Dermis blood vessel endothelial cell (primary cell): Measurements from ENCODE around the gene SYVN1. TPM values are rescaled to one million over a fixed set of nuclear protein-coding genes. Genes with fewer than 3 reads are reported as not detected.
"Not testable (repeated sequence)": the region's sequence is repeated elsewhere in the genome, so short reads cannot be mapped to it uniquely, and the experiment has no call there.

ENCODE experiments used
- DNase-seq: peaks from one replicate; pipeline ENCODE4 v3.0.0; 2010
- total RNA-seq: library from RNA; depleted of rRNA; stranded (reverse); fragments of >200 nt; gene quantifications from 2 replicates; pipeline ENCODE4 v1.2.3, GENCODE V29; 2014

Gene SYVN1
- total RNA-seq, 1 donor from 2014 or later, result 19.2 TPM

- DNase-seq, result peak; percentile 80
These were observed 16.4 kb upstream of the SYVN1 start for GRCh38 chr11:65150509-65151299.

- DNase-seq, result not testable (repeated sequence)
These were observed 15.8 kb upstream of the SYVN1 start for GRCh38 chr11:65150131-65150508.

- no peak for DNase-seq
These were observed 14.3 kb upstream of the SYVN1 start for GRCh38 chr11:65148657-65149056.

GRCh38 chr11:65147352-65148075 is 13.2 kb upstream of the SYVN1 start:
- DNase-seq, result no peak

- no peak for DNase-seq
These were observed 7.7 kb upstream of the SYVN1 start for GRCh38 chr11:65141896-65142494.

GRCh38 chr11:65136515-65137096 is 2.3 kb upstream of the SYVN1 start:
- no peak for DNase-seq

GRCh38 chr11:65135633-65136145 is 1.4 kb upstream of the SYVN1 start:
- no peak for DNase-seq

- DNase-seq, result peak; percentile 98
These were observed 773 bp upstream of the SYVN1 start for GRCh38 chr11:65134952-65135632.

GRCh38 chr11:65133724-65134123 is 595 bp downstream of the SYVN1 start:
- peak; percentile 44 for DNase-seq

- DNase-seq, result peak; percentile 28
These were observed 1.2 kb downstream of the SYVN1 start for GRCh38 chr11:65132988-65133700.

- no peak for DNase-seq
These were observed 1.9 kb downstream of the SYVN1 start for GRCh38 chr11:65132238-65132987.

GRCh38 chr11:65131895-65132237 is 2.5 kb downstream of the SYVN1 start:
- DNase-seq, result no peak

GRCh38 chr11:65131417-65131776 is 2.9 kb downstream of the SYVN1 start:
- DNase-seq, result no peak

- DNase-seq, result no peak
These were observed 3.5 kb downstream of the SYVN1 start for GRCh38 chr11:65130631-65131416.

- DNase-seq, result no peak
These were observed 4.5 kb downstream of the SYVN1 start for GRCh38 chr11:65129649-65130441.

GRCh38 chr11:65128182-65129145 is 5.9 kb downstream of the SYVN1 start:
- no peak for DNase-seq

- DNase-seq, result no peak
These were observed 6.7 kb downstream of the SYVN1 start for GRCh38 chr11:65127473-65128181.
